HG03025 (cell line): ENCODE results near the gene CRADD.
"Not testable (repeated sequence)": the region's sequence is repeated elsewhere in the genome, so short reads cannot be mapped to it uniquely, and the experiment has no call there.

ENCODE experiments used
- ATAC-seq: cut with Tn5 transposase; IDR thresholded peaks from one replicate; pipeline ENCODE4 v1.9.1; 2021; ENCODE audit warnings: mild to moderate bottlenecking, moderate library complexity; ENCODE audit not compliant: unreplicated experiment, low FRiP score

Gene CRADD

DNA sequence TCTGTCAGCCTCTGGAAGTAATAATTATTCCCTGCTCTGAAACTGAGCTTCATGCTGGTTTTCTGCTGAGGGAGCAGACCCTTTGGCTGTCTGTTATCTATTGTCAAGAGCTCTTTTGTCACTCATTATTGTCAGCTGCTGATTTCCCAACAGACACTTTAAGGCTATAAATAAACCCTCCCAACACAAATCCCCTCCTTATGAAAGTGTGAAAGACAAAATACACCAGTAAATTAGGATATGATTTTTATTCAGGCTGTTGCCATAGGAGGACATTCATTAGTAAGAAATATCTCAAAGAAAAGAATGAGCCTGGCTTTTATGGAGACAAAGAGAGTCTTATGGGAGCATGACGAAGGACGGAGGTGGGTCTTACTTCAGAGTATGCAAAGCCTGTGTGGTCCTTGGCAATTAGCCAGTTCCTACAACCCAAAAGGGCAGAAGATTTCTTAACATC is 180.8 kb downstream of the CRADD start:
- ATAC-seq, result no peak

DNA sequence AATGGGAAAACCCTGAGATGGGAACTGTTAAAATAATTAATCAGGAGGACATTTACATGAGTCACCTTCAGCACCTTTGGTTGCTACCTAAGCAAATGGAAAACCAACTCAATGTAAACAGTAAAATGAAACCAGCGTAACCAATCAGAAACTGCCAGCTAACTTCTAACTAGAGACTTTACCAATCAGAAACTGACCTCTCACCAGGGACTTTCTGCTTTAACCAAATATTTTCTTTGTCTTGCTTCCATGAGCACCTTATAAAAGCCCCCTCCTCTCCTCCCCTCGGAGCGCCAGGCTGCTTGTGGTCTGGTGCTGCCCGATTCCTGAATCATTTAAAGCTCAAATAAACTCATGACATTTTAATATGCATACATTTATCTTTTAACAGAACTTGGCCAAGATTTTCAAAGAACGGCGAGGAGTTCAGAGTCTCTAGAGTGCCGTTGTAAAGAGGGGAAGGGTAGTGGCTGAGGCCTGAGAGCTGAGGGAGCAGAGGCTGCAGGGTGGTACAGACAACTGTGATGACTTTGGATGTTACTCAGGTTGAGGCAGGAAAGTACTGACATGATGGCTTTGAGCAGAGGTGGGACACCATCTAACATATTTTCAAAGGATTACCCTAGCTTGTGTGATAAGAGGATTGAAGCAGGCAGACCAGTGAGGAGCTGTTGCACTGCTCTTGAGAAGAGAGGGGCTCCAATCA is 183.6 kb downstream of the CRADD start:
- ATAC-seq, result no peak

DNA sequence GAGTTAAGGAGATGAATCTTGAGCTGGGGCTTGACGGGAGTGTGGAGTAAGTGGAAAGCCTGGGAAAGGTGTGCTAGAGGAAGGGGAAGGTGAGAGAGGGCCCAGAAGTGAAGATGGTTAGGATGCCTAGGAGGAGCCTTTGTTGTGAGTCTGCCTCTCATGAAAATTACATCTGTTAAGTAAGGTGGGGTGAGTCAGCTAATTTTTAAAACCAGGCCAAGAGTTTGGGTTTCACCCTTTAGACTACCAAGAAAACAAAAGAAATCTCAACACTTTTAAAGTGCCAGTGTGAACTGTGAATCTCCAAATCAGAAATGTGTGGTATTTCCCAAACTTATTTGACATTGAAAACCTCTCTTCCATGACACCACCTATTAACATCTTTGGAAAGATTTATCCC is 185.2 kb downstream of the CRADD start:
- ATAC-seq, result no peak

DNA sequence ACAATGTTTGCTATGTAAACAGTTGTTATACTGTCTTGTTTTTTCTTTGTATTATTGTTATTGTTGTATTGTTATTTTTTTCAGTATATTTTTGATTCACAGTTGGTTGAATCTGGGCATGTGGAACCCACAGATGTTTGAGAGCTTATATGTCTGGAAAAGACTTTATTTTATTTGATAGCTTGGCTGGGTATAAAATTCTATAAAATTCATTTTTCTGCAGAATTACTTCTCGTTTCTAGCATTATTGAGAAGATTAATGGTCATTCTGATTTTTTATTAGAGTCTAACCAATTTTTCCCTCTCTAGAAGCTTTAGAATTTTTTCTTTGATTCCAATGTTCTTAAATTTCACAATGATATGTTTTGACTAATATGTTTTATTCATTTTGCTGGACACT is 188.6 kb downstream of the CRADD start:
- ATAC-seq, result no peak

DNA sequence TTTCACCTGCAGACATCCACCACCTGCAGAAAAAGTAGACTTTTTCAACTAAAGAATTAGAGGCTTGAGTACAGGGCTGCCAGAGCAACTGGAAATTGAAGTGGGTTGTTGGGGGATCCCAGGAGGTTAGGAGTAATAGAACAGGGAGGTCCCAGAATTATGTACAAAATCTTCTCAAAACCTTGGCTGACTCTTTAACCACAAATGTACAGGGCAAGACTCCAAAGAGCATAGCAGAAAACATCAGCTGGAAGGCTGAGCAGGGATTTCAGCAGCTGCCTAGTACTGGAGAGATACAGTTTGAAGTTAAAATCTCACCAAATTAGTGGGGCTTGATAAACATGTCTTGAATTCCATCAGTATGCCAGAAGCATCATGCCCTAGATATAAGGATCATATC is 191.6 kb downstream of the CRADD start:
- ATAC-seq, result no peak

DNA sequence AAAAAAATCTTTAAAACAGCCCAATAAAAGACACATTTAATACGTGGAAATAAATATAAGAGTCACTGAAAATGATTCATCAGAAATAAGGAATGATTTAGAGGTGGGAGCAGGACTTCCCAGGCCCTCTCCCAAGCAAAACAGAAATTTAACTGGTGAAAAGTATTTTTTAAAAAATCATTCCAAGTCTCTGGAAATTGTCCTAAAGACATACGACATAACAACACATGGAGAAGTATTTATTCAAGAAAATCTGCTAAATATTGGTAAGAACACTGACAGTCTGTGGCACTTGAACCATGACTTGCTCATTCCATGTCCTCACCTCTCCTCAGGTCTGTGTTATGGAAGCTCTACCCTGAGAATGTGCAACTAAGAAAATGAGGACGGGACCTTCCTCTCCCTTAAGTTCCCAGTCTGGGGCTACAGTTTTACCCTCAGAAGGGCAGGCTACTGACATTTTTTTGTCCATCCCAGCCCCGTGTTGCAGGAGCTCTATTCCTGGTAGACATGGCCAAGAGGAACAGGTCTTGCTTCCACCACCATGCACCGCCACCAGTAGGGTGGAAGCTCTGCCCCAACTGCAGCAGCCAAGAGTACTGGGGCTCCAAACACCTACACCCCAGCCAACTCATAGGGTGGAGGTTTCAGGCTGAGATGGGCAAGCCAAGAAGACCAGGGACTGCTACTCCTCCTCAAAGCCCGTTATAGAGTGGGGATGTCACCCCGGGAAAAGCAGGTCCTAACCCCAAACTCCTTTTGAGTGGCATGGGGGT is 193.0 kb downstream of the CRADD start:
- ATAC-seq, result no peak

DNA sequence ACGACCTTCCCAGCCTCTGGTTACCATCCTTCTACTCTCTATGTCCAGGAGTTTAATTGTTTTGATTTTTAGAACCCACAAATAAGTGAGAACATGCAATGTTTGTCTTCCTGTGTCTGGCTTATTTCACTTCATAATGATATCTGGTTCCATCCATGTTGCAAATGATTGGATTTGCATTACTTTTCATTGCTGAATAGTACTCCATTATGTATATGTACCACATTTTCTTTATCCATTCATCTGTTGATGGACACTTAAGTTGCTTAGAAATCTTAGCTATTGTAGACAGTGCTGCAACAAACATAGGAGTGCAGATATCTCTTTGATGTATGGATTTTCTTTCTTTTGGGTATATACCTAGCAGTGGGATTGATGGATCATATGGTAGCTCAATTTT is 194.4 kb downstream of the CRADD start:
- not testable (repeated sequence) for ATAC-seq

DNA sequence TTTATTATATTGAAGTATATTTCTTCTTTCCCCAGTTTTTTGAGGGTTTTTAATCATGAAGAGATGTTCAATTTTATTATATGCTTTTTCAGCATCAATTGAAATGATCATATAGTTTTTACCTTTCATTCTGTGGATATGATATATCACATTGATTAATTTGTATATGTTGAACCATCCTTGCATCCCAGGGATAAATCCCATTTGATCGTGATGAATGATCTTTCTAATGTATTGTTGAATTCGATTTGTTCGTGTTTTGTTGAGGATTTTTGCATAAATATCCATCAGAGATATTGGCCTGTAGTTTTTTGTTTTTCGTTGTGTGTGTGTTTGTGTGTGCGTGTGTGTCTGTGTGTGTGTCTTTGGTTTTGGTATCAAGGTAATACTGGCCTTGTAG is 196.4 kb downstream of the CRADD start:
- ATAC-seq, result no peak

DNA sequence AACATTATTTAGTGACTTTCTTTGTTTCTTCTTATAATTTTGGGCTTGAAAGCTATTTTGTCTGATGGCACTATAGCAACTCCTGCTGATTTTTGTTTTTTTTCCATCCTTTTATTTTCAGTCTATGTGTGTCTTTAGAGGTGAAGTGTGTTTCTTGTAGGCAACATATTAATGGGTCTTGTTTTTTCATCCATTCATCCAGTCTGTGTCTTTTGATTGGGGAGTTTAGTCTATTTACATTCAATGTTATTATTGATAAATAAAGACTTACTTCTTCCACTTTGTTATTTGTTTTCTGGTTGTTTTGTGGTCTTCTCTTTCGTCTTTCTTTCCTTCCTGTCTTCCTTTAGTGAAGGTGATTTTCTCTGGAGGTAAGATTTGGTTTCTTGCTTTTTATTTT is 198.0 kb downstream of the CRADD start:
- no peak for ATAC-seq

DNA sequence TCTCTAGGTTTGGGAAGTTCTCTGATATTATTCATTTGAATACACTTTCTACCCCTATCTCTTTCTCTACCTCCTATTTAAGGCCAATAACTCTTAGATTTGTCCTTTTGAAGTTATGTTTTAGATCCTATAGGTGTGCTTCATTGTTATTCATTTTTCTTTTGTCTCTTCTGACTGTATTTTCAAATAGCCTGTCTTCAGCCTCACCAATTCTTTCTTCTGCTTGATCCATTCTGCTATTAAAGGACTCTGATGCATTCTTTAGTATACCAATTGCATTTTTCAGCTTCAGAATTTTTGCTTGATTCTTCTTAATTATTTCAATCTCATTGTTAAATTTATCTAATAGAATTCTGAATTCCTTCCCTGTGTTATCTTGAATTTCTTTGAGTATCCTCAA is 199.2 kb downstream of the CRADD start:
- ATAC-seq, result no peak

DNA sequence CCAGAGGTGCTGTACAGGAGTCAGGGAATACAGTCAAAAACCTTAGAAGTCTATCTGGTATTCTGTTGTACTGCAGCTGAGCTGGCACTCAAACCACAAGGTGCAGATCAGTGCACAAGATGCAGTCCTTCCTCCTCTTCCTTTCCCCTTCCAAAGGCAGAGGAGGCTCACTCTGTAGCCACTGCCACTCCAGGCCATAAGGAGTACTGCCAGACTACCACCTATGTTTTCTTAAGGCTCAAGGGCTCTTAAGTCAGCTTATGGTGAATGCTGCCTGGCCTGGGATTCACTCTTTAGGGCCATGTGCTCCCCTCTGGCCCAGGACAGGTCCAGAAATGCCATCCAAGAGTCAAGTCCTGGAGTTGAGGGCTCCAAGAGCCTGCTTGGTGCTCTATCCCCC is 200.3 kb downstream of the CRADD start:
- ATAC-seq, result no peak

DNA sequence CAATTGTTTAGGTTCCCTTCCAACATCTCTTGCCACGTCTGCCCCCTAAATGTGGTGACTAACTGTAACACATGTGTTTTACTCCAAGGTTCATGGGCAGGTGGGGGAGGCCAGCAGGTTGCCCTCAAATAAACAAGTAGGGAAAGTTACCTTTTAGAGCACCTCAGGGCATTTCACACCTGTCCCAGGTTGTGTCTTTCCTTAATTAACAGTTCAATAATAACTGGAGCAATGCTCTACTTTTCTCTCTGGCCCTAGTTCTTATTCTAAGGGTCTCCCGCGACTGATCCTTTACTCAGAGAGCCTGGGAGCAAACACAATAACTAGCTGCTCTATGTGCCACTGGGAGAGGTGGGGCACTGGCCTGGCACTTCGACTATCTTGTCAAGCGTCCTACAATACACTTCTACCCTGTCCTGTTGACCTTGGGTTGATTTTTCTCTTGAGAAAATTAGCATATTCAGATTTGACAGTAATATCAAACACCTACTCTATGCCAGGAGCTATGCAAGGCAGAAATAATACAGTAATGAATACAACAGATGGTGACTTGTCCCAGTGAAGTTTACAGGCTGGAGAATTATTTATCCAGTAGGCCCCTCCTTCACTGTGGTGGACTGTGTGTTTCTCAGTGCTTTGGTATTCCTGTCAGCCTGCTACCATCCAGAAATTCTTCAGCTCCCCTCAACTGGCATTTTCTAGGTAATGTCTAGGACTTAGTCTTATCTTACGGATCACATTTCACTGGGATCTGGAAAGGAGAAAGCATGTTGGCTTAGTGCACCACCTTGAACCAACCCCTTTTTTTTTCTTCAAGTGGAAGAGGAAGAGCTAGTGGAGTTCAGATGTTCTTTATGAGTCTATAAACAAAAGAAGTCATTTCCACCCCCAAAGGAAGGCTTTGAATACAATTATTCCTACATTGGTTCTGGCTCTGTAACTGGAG is 202.6 kb downstream of the CRADD start:
- no peak for ATAC-seq

DNA sequence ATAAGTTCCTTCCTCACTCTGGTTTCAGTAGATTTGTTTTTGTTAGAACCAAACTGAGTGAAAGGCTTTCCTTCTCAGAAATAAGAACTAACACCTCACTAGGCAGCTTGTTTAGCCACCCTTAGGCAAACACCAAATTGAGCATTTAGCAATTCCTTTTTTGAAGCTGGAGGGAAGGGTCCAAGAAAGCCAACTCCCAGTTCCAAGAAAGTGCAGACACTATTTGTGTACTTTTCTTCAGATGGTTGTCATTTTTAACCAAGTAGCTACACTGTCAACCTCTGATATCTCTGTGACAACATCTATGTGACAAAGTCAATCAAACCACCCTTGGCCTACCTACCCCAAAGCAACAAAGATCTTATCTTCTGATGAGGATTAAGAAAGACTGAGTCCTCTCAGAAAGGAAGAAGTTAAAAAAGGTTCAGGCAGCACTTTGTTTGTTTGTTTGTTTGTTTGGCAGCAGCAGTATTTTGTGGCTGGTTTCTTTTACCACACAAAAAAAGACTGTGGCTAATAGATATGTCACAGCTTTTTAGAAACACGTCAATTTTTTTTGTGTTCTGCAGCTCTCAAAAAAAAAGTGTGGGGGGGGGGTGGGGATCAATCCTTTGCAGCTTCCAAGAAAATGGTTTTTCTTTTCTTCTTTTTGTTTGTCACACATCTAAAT is 203.8 kb downstream of the CRADD start:
- no peak for ATAC-seq

DNA sequence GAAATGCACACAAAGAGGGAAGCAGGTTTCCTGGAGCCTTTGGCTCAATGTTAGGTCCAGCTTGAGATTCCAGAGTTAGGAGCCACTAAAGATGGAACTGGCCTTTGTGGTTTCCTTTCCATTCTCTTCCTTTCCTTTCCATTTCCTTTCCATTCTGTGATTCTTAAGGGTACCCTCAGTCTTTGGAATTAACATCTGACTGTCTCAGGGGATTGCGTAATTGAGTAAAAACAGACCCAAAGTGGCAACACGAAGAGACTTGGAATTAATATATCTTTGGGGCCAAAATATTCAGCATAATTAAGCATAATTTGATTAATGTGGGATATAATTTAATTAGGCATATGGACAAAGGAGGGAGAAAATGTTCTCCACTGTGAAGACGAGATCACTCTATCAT is 205.6 kb downstream of the CRADD start:
- no peak for ATAC-seq

DNA sequence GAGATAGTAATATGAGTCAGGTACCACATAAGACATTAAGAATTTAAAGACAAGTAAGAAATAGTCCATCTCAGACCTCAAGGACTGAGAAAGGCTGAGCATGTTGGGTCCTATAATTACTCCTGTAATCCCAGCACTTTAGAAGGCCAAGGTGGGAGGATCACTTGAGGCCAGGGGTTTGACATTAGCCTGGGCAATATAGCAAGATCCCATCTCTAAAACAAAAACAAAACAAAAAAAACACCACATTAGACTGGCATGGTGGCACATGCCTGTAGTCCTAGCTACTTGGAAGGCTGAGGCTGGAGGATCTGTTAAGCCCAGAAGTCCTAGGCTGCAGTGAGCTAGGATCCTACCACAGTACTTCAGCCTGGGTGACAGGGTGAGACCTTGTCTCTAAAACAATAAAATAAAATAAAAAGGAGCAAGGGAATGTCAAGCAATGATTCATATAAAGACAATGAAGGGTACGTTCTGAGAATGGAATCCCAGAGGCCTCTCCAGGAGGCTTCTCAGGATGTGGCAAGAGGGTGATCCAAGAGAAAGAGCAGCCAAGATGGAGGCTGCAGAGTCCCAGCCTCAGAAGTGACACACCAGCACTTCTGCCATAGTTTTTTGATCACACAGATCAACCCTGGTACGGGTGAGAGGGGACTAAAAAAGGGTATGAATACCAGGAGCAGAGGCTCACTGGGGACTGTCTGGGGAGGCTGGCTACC is 206.4 kb downstream of the CRADD start:
- ATAC-seq, result no peak

DNA sequence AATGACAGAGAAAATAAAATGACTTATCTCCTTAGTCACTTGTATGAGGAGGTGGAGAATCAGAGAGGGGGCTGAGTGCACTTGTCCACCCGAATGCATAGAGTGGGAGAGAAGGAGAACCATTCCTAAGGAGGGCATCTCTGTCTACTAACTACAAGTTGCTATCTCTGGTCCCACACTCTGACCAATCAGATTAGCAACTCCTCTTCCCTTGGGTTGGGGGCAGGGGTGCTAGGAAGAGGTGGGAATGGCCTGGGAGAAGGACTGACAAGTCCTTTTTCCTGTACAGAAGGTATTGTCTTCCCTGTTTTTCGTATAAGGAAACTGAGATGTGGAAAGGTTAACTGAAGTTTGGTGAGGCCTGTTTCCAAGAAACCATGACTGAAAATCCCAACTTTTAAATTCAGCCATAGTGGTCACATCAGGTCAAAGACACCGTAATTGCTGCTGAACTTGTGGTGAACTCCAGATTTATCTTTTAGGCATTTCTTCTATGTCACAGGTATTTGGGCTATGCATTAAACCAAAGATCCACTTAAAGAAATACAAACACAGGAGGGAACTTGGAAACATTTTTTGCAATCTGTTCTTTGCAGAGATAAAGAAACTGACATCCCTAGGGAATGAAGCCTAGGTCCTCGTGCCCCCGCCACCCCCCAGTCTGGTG is 207.8 kb downstream of the CRADD start:
- no peak for ATAC-seq

DNA sequence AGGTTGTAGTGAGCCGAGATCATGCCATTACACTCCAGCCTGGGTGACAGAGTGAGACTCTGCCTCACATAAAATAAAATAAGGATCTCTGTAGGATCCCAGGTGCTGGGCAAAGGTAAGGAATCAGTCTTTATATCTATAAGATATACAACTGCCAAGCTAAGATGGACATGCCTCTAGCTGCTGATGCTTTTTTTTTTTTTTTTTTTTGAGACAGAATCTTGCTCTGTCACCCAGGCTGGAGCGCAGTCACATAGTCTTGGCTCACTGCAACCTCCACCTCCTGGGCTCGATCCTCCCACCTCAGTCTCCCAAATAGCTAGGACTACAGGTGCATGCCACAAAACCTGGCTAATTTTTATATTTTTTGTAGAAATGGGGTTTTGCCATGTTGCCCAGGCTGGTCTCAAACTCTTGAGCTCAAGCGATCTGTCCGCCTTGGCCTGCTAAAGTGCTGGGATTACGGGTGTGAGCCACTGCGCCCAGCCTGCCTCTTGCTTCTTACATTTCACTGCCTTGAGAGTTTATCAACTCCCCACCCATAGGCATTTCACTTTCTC is 208.9 kb downstream of the CRADD start:
- not testable (repeated sequence) for ATAC-seq

DNA sequence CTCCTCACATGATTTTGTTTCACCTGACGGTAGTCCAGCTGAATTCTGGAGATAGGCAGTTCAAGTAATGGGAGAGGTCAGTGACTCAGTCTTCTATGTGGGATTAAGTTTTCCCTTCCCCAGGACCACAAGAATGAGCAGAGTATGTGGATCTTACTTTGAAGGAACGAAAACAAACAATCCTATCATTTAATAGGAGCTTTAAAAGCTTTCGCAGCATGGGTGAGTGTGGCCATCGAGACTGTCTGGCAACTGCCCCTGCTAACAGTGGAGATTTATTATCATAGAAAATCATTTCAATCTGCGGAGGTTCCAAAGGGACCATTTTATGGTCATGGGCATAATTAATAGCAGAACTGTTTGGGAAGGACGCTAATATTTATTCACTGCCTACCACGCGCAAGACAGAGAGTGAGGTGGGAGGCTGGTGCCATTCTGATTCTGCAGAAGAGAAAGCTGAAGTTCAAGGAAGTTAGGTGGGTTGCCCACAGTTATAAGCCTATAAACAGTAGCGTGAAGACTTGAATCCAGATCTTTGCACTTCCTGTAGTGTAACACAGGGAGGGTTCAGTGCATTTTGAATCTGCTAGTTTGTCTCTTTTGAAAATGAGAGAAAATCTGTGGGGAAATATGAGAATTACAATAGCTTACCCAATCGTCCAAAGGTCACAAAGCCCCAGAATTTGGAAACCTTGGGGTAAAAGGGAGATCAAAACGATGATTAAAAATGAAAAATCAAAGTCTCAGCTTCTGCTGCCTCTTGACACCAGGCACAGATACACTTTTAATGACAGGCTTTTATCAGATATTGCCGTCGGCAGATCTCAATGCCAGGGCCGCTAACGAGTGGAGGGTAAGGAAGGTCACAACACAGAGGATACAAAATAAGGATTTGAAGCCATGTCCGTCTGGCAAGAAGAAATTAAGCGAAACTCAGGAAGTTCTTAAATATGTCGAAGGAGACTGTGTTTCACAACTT is 209.6 kb downstream of the CRADD start:
- ATAC-seq, result no peak
